ENCODE data around the gene CCDC81. TPM values are rescaled to one million over a fixed set of nuclear protein-coding genes. Genes with fewer than 3 reads are reported as not detected.

CCDC81 gene
- total and polyA plus RNA-seq, 2 of the 13 experiments (the other 11 are each of a cell fraction or from before 2014, with no cell fraction given), result 0.15 to 0.22 TPM

GRCh38 chr11:86337227-86337626 is 37.5 kb upstream of the CCDC81 start:
- Histone ChIP-seq H4K20me1 (ENCODE audit: insufficient read depth, low read length) (no peaks in the 10 kb centered on the region), H3K9me3 (ENCODE audit: low read length) (no peaks in the 10 kb centered on the region), H3K27ac (ENCODE audit: extremely low read length, insufficient read depth, low read length) (no peak overlapping the region), H3K9ac (ENCODE audit: insufficient read depth, low read depth, low read length) (no peak overlapping the region), H3K27me3 (ENCODE audit: control insufficient read depth in 1 of 2, insufficient read depth in 2 of 2, low read length in 2 of 2) (no peaks in the 10 kb centered on the region), H3K4me3 (replicated peaks in 1 of 3; ENCODE audit: insufficient read depth in 1 of 3, low read depth in 2 of 3, low read length in 3 of 3) (no peak overlapping the region), H3K36me3 (replicated peaks in 1 of 2; ENCODE audit: control insufficient read depth in 1 of 2, insufficient read depth in 2 of 2, low read length in 2 of 2) (peaks cover 0 to 5% of the 10 kb centered on the region in 2 experiments; a peak in 2 of 5 replicates), H2AFZ (ENCODE audit: low read length) (no peak overlapping the region), H3K4me2 (ENCODE audit: low read depth, low read length) (no peak overlapping the region), H3K4me1 (ENCODE audit: insufficient read depth, low read length) (no peaks in the 10 kb centered on the region), H3K79me2 (ENCODE audit: insufficient read depth, low read length) (no peaks in the 10 kb centered on the region)
- ChIA-PET CTCF (ENCODE audit: low intra/inter-chr PET ratio, low total read pairs) (no interaction called here), POLR2A (no interaction called here)
- no peak for ATAC-seq
- BruUV-seq (replicated peaks), result no TSS peak
- in situ Hi-C loops (cut with HindIII; ENCODE audit: extremely low pct_ligation_motif_present, low pct_unique_long_range_greater_than_20kb) (no loop called here), intact Hi-C loops (cut with micrococcal nuclease; ENCODE audit: unreplicated experiment) (no loop called here)
- 96% methylated on average over 2 of the region's 2 CpGs for WGBS (ENCODE audit: low lambda C conversion rate)
- no peak for DNase-seq (ENCODE audit: low spot score)
- TF ChIP-seq THRA (CRISPR knock-in tag; IDR thresholded peaks at IDR 0.05; ENCODE audit: borderline replicate concordance) (no peak), JARID2 (CRISPR knock-in tag; IDR thresholded peaks at IDR 0.05; ENCODE audit: insufficient replicate concordance) (no peak), ZNF337 (CRISPR knock-in tag; IDR thresholded peaks at IDR 0.05; ENCODE audit: borderline replicate concordance, low read depth) (no peak), YY1 (IDR thresholded peaks at IDR 0.05; ENCODE audit: insufficient read depth, insufficient replicate concordance, low read depth, low read length) (no peak), GMEB1 (CRISPR knock-in tag; IDR thresholded peaks at IDR 0.05; ENCODE audit: borderline replicate concordance) (no peak)
- no peak for FAIRE-seq
